ENCODE results near the gene BCL2. TPM values are rescaled to one million over a fixed set of nuclear protein-coding genes. Genes with fewer than 3 reads are reported as not detected.

The BCL2 gene
- total RNA-seq, 2 donors from 2014 or later, result 56.5 to 83.5 TPM

Other genes with a start within 250 kb of the BCL2 start
- gene KDSR, start 47.4 kb upstream of the BCL2 start, total RNA-seq, result 10 to 100 TPM; 69.1 to 90.1 TPM
- gene VPS4B, start 102.7 kb upstream of the BCL2 start, total RNA-seq, result 10 to 100 TPM; 48.5 to 55.5 TPM
- gene SERPINB5, start 157.2 kb upstream of the BCL2 start, total RNA-seq, result not detected
- not detected for gene SERPINB12, start 222.6 kb upstream of the BCL2 start, total RNA-seq